ENCODE measurements around the gene ANGPTL8.

DNA sequence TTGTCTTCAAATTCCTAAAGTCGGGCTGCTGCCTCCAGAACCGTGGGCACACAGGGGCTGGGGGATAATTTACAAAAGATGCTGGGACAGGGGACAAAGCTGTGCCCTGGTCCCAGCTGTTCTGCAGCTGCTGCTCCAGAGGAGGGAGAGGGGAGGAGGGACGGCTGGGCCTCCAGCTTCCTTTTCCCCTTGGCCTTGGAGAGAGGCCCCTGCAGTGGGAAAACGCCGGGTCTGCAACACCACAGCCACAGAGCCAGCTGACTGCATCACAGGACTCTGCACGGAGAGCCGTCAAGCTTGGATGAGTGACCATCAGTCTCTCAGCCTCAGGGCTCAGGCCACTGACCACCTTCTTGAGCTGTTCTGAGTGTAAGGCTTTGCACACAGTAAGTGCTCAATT, 16.8 kb downstream of the ANGPTL8 start:
- TF ChIP-seq, protein P1, sequence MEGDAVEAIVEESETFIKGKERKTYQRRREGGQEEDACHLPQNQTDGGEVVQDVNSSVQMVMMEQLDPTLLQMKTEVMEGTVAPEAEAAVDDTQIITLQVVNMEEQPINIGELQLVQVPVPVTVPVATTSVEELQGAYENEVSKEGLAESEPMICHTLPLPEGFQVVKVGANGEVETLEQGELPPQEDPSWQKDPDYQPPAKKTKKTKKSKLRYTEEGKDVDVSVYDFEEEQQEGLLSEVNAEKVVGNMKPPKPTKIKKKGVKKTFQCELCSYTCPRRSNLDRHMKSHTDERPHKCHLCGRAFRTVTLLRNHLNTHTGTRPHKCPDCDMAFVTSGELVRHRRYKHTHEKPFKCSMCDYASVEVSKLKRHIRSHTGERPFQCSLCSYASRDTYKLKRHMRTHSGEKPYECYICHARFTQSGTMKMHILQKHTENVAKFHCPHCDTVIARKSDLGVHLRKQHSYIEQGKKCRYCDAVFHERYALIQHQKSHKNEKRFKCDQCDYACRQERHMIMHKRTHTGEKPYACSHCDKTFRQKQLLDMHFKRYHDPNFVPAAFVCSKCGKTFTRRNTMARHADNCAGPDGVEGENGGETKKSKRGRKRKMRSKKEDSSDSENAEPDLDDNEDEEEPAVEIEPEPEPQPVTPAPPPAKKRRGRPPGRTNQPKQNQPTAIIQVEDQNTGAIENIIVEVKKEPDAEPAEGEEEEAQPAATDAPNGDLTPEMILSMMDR (IDR thresholded peaks at IDR 0.05): no peak
- no peak for TF ChIP-seq POLR2A (IDR thresholded peaks at IDR 0.05)
